Kidney tubule cell (primary cell): ENCODE measurements around the gene UBXN2A.
A peak's percentile ranks its signal among the peaks of the same experiment; 100 is the strongest.

ENCODE experiments used
- DNase-seq: peaks from one replicate; pipeline ENCODE4 v3.0.0-alpha.2; 2018; ENCODE audit warnings: low spot score

UBXN2A gene

GRCh38 chr2:24045511-24046508 lies 105.5 kb downstream of the UBXN2A start:
- no peak for DNase-seq

GRCh38 chr2:24046599-24046929 lies 106.3 kb downstream of the UBXN2A start:
- no peak for DNase-seq

GRCh38 chr2:24046930-24047702 lies 106.9 kb downstream of the UBXN2A start, which contains the start of gene WDCP:
WDCP (minus strand) TSS chr2:24047391; CDS start chr2:24039494, 7,897 bp downstream.
- DNase-seq, result peak; percentile 98

- no peak for DNase-seq
These were observed 107.4 kb downstream of the UBXN2A start for GRCh38 chr2:24047703-24048033.

GRCh38 chr2:24048769-24049484 lies 108.7 kb downstream of the UBXN2A start:
- no peak for DNase-seq

- DNase-seq, result peak; percentile 75
These were observed 109.3 kb downstream of the UBXN2A start, which contains the start of gene FKBP1B for GRCh38 chr2:24049485-24050021. FKBP1B (plus strand) TSS chr2:24049741; CDS start chr2:24049850, 109 bp downstream.

GRCh38 chr2:24050041-24050979 lies 110.0 kb downstream of the UBXN2A start:
- peak; percentile 14 for DNase-seq

- DNase-seq, result no peak
These were observed 111.6 kb downstream of the UBXN2A start for GRCh38 chr2:24051833-24052232.

- DNase-seq, result no peak
These were observed 112.7 kb downstream of the UBXN2A start for GRCh38 chr2:24052951-24053350.
